SK-N-SH (cell line): ENCODE results near the gene PCSK2. TPM values are rescaled to one million over a fixed set of nuclear protein-coding genes. Genes with fewer than 3 reads are reported as not detected.

Experiments
- CTCF ChIA-PET: fragments of 300-600, 350-600 bp; formaldehyde crosslinking; extraction: SDS; loops from one replicate; lab custom pipeline; 2021; lab: Yijun Ruan, JAX
- POLR2A ChIA-PET: fragments of 350-600 bp; sonication (Branson Sonifier 250); formaldehyde crosslinking; extraction: SDS; loops from one replicate; lab custom pipeline; 2020; ENCODE audit warnings: antibody characterized with exemption, inconsistent platforms; lab: Yijun Ruan, JAX
- DNase-seq: peaks from one replicate; pipeline ENCODE4 v3.0.0; 2012
- H2AFZ ChIP-seq: fragments of 200-600 bp; sonication (generic); 2 replicates; pipeline ENCODE4 v1.8.1; 2016; ENCODE audit warnings: antibody characterized with exemption, mild to moderate bottlenecking, low read depth
- H3F3A ChIP-seq: fragments of 200-600 bp; sonication (generic); replicated peaks from 2 replicates; pipeline ENCODE3; 2016; ENCODE audit warnings: antibody characterized with exemption, mild to moderate bottlenecking; ENCODE audit not compliant: insufficient read depth
- H3K27ac ChIP-seq, 2 experiments: fragments of 200-500 bp in 1 of 2; fragments of 200-600 bp in 1 of 2; sonication (Bioruptor generic) in 1 of 2; sonication (generic), shearing (Covaris generic) in 1 of 2; 2 replicates each; pipeline versions ENCODE4 v1.5.1 to v1.6.1; 2014 to 2016; ENCODE audit warnings: low read depth in 2 of 2, inconsistent platforms in 1 of 2, low read length in 1 of 2, mild to moderate bottlenecking in 1 of 2, mixed read lengths in 1 of 2
- H3K27me3 ChIP-seq: fragments of 200-600 bp; sonication (generic), shearing (Covaris generic); 2 replicates; pipeline ENCODE4 v1.6.1; 2016; ENCODE audit warnings: mixed run types; ENCODE audit not compliant: insufficient read depth
- H3K36me3 ChIP-seq, 2 experiments: fragments of 200-500 bp in 1 of 2; fragments of 200-600 bp in 1 of 2; sonication (Bioruptor generic) in 1 of 2; sonication (generic) in 1 of 2; replicated peaks in 1 of 2; 2 replicates each; pipeline versions ENCODE3 to v1.5.1; 2014 to 2016; ENCODE audit warnings: low read length in 1 of 2, mild to moderate bottlenecking in 1 of 2; ENCODE audit not compliant: insufficient read depth in 2 of 2, control insufficient read depth in 1 of 2
- H3K4me1 ChIP-seq, 2 experiments: fragments of 200-500 bp in 1 of 2; fragments of 200-600 bp in 1 of 2; sonication (Bioruptor generic) in 1 of 2; sonication (generic), shearing (Covaris generic) in 1 of 2; 2 replicates each; pipeline versions ENCODE4 v1.5.1 to v1.6.1; 2014 to 2016; ENCODE audit warnings: low read depth in 1 of 2, low read length in 1 of 2, mixed run types in 1 of 2; ENCODE audit not compliant: insufficient read depth in 2 of 2, control insufficient read depth in 1 of 2
- H3K4me2 ChIP-seq: fragments of 200-600 bp; sonication (generic), shearing (Covaris generic); 2 replicates; pipeline ENCODE4 v1.6.1; 2017; ENCODE audit warnings: mixed run types
- H3K4me3 ChIP-seq, 2 experiments: fragments of 200-500 bp in 1 of 2; fragments of 200-600 bp in 1 of 2; sonication (Bioruptor generic) in 1 of 2; sonication (generic), shearing (Covaris generic) in 1 of 2; 2 replicates each; pipeline versions ENCODE4 v1.5.1 to v1.8.1; 2014 to 2016; ENCODE audit warnings: low read depth in 2 of 2, inconsistent platforms in 1 of 2, low read length in 1 of 2, mild to moderate bottlenecking in 1 of 2, mixed read lengths in 1 of 2, moderate library complexity in 1 of 2
- H3K79me2 ChIP-seq: fragments of 200-600 bp; sonication (generic); 2 replicates; pipeline ENCODE4 v1.8.1; 2017; ENCODE audit warnings: mild to moderate bottlenecking; ENCODE audit not compliant: insufficient read depth
- H3K9ac ChIP-seq: fragments of 200-600 bp; sonication (generic); 2 replicates; pipeline ENCODE4 v1.6.1; 2017; ENCODE audit warnings: mixed run types
- H3K9me2 ChIP-seq: fragments of 200-600 bp; sonication (generic); 2 replicates; pipeline ENCODE4 v1.6.1; 2017; ENCODE audit warnings: mixed run types
- H3K9me3 ChIP-seq: fragments of 200-600 bp; sonication (generic); 2 replicates; pipeline ENCODE4 v1.6.1; 2017; ENCODE audit warnings: mixed run types, mild to moderate bottlenecking, moderate library complexity
- H4K20me1 ChIP-seq: fragments of 200-600 bp; sonication (generic); 2 replicates; pipeline ENCODE4 v1.6.1; 2017; ENCODE audit warnings: mild to moderate bottlenecking, mixed run types; ENCODE audit not compliant: insufficient read depth
- EP300 ChIP-seq, 2 experiments: IDR thresholded peaks; 2 replicates each; pipeline versions ENCODE4 v1.4.0 to v1.6.1; 2012; ENCODE audit warnings: borderline replicate concordance in 1 of 2, low read depth in 1 of 2, low read length in 1 of 2
- EZH2phosphoT487 ChIP-seq: fragments of 200-600 bp; sonication (generic); IDR thresholded peaks from 2 replicates; pipeline ENCODE4 v1.6.1; 2017; ENCODE audit warnings: low read depth, mixed run types, mild to moderate bottlenecking, antibody characterized with exemption, moderate library complexity, borderline replicate concordance
- JUND ChIP-seq: IDR thresholded peaks from 2 replicates; pipeline ENCODE4 v1.4.0; 2012
- MAX ChIP-seq: IDR thresholded peaks from 2 replicates; pipeline ENCODE4 v1.4.0; 2012; ENCODE audit warnings: low read depth
- MEF2A ChIP-seq: IDR thresholded peaks from 2 replicates; pipeline ENCODE4 v1.4.0; 2012; ENCODE audit warnings: low read depth, borderline replicate concordance
- MXI1 ChIP-seq: IDR thresholded peaks from 2 replicates; pipeline ENCODE4 v1.6.1; 2012; ENCODE audit warnings: mild to moderate bottlenecking, low read depth, low read length, improper control_type of control experiment
- NRF1 ChIP-seq: IDR thresholded peaks from 2 replicates; pipeline ENCODE4 v1.6.1; 2012; ENCODE audit warnings: low read depth, mild to moderate bottlenecking, low read length
- WGBS: methylation state at CpG from one replicate; pipeline ENCODE4 v1.1.6; 2017; ENCODE audit warnings: low lambda C conversion rate; 5-methylcytosine and 5-hydroxymethylcytosine counted together
- polyA plus RNA-seq, 3 experiments: library from polyadenylated mRNA; depleted of rRNA; stranded (reverse); fragments of >200 nt; gene quantifications; 2 replicates each; pipeline ENCODE4 v1.2.3, GENCODE V29; 2012

The PCSK2 gene
- polyA plus RNA-seq, 1 of the 3 experiments (the other 2 are of a cell fraction): not detected

DNA sequence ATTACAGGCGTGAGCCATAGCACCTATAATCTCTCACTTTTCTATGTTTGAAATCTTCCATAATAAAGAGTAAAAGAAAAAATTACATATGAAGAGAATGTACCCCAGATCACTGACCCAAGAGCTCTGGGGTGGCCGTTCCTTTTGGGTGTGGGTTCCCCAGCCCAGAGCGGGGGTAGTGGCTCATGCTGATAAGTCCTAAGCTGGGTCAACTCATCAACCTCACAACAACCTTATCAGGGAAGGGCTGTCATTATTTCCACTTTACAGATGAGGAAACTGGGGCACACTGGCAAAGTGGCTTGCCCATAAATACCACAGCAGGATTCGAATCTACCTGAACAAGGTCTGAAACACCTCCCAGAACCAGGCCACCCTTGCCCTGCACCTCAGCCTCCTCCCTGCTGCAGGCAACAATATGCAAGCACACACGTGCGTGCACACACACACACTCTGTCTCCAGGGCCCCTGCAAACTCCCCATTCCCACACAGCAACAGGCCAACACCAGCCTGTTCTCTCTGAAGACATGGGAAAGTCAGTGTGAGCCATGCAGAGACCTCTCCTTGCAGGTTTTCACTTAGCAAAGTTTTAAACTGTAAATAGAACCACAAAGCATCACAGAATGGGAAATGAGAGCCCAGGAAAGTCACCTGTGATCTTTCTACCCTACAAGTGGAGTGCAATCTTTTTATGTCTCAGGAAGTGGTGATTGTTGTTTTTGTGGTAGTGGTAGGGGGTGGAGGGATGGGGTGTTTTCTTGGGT is 276.6 kb downstream of the PCSK2 start:
- H3K9me3 ChIP-seq: no peaks in the 10 kb centered on the region
- H3K4me1 ChIP-seq: peaks cover 0 to 9% of the 10 kb centered on the region in 2 experiments; a peak in 1 of 4 replicates
- ChIA-PET CTCF (interaction anchor here (0.6 to 3.9 kb wide), 17 partner anchors 8 to 773 kb away, joined by 3 to 36 read pairs (median 9); no protein-coding TSS in a partner anchor), POLR2A (no interaction called here)
- H3K36me3 ChIP-seq: no peaks in the 10 kb centered on the region
- no peak overlapping the region for H3K4me3 ChIP-seq
- H3F3A ChIP-seq: no peaks in the 10 kb centered on the region
- H4K20me1 ChIP-seq: no peaks in the 10 kb centered on the region
- H3K9ac ChIP-seq: no peak overlapping the region
- H3K4me2 ChIP-seq: no peak overlapping the region
- H3K27ac ChIP-seq: no peak overlapping the region
- no peak for TF ChIP-seq NRF1
- no peak for TF ChIP-seq MEF2A
- no peak for TF ChIP-seq MXI1
- TF ChIP-seq MAX: no peak
- no peak for TF ChIP-seq EP300 (IDR thresholded peaks at IDR 0.05; ENCODE audit: borderline replicate concordance in 1 of 2, low read depth in 1 of 2, low read length in 1 of 2)
- WGBS: 44% methylated on average over 6 of the region's 6 CpGs
- H3K9me2 ChIP-seq: no peaks in the 10 kb centered on the region
- H2AFZ ChIP-seq: no peak overlapping the region
- H3K27me3 ChIP-seq: no peaks in the 10 kb centered on the region
- no peaks in the 10 kb centered on the region for H3K79me2 ChIP-seq
- no peak for DNase-seq

DNA sequence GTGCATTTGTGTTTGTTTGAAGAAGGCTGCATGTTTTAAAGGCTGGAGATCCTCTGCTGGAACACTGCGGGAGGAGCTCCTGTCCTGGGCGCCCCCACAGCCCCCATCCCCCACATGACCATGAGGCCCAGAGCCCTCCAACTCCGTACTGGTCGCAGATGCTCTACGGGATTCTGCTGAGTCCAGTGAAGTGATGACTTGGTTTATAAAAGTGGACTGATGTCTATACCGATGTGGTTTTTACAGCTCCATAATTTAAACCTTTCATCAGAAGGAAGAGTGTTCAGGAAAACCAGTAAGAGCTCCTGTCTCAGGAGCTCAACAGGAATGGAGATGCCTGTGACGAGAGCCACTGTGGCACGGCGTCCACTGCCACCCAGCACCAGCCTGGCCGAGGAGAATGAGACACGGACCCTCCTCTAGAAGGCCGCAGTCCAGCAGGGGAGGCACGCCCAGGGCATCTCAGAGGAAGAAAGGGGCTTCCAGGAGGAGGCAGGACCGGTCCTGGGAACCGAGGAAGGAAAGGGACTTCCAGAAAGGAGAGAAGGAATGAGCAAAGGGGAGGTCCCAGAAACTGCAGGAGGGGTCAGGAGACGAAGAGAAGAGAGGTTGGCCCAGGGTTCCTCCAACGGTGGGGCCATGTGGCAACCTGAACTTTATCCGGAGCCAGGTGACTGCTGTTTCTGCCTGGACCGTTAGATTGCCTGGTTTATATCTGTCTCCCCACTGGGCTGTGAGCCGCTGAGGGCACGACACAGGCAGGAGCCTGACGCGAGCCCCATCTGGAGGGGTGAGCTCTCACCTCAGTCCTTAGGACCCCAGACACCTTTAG is 277.4 kb downstream of the PCSK2 start:
- CTCF ChIA-PET: interaction anchor here (0.5 to 3.9 kb wide), 41 partner anchors 9 to 1469 kb away, joined by 3 to 36 read pairs (median 4); partner anchors contain the start of genes DSTN and RRBP1
- peak; percentile 52 for DNase-seq
- WGBS: 33% methylated on average over 23 of the region's 23 CpGs

More for the DNA sequence above, 277.4 kb downstream of the PCSK2 start:
- Histone ChIP-seq H3K4me3 (peak overlapping the region; percentile 35 to 52), H3K4me1 (peaks cover 0 to 9% of the 10 kb centered on the region in 2 experiments; a peak in 1 of 4 replicates), H3K79me2 (no peaks in the 10 kb centered on the region), H3K36me3 (no peaks in the 10 kb centered on the region), H3K9me2 (no peaks in the 10 kb centered on the region), H3K27ac (no peak overlapping the region), H3K27me3 (no peaks in the 10 kb centered on the region), H3K9me3 (no peaks in the 10 kb centered on the region), H3K9ac (no peak overlapping the region), H3K4me2 (peak overlapping the region; percentile 49), H4K20me1 (no peaks in the 10 kb centered on the region), H3F3A (no peaks in the 10 kb centered on the region), H2AFZ (peak overlapping the region; percentile 65; the same call in 1 of the 2 replicates)
- POLR2A ChIA-PET: interaction anchor here (1.0 kb wide), 1 partner anchor 66 kb away, joined by 3 read pairs; no protein-coding TSS in a partner anchor
- TF ChIP-seq EZH2phosphoT487: no peak
- no peak for TF ChIP-seq JUND
- TF ChIP-seq EP300 (IDR thresholded peaks at IDR 0.05; ENCODE audit: borderline replicate concordance in 1 of 2, low read depth in 1 of 2, low read length in 1 of 2): no peak
- TF ChIP-seq MXI1: no peak
